ENCODE data around the gene DBNL. TPM values are rescaled to one million over a fixed set of nuclear protein-coding genes. Genes with fewer than 3 reads are reported as not detected.

DBNL gene
- total and polyA plus RNA-seq, 9 donors = 22.0 to 91.1 (median 66.0) TPM

GRCh38 chr7:44109991-44110390 lies 65.5 kb downstream of the DBNL start:
- Histone ChIP-seq H3K27me3 (no peaks in the 10 kb centered on the region), H3K9me3 (no peaks in the 10 kb centered on the region), H3K4me3 (no peak overlapping the region), H3K27ac (no peak overlapping the region), H3K4me1 (ENCODE audit: insufficient read depth) (peaks cover 16% of the 10 kb centered on the region), H3K36me3 (no peaks in the 10 kb centered on the region)
- intact Hi-C loops (cut with DNase I) = loop anchor here in 1 of 4 donors (5.0 kb wide), 1 partner anchor 38 kb away; no protein-coding TSS in a partner anchor
- TF ChIP-seq EP300 (IDR thresholded peaks at IDR 0.05) (no peak), POLR2A (IDR thresholded peaks at IDR 0.05) (no peak), CTCF (IDR thresholded peaks at IDR 0.05) (no peak)
- no peak for DNase-seq
- WGBS, 3 donors = 85 to 88% (median 88%) methylated on average over 18 of the region's 18 CpGs

DNA sequence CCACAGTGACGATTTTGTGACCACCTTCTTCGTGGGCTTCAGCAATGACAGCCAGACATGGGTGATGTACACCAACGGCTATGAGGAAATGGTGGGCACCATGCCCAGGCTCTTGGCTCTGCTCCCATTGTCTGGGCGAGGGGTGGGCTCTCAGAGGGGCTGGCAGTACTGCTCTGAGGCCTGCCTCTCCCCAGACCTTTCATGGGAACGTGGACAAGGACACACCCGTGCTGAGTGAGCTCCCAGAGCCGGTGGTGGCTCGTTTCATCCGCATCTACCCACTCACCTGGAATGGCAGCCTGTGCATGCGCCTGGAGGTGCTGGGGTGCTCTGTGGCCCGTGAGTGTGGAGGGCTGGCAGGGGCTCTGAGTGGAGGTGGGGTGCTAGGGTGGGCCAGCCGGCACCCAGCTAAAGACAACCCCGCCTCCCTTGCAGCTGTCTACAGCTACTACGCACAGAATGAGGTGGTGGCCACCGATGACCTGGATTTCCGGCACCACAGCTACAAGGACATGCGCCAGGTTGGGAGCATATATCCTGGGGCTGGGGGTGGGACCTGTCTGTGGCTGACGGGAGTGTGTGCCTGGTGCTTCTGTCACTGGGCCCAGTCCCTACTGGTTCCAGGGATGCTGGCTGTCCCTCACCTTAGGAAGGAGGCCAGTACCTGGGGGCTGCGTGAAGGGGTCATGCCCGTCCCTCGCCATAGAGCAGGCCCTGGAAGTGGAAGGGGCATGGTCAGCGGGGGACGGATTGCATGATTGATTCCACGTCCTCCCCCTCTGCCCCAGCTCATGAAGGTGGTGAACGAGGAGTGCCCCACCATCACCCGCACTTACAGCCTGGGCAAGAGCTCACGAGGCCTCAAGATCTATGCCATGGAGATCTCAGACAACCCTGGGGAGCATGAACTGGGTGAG lies 66.5 kb downstream of the DBNL start:
- Histone ChIP-seq H3K27me3 (no peaks in the 10 kb centered on the region), H3K36me3 (no peaks in the 10 kb centered on the region), H3K9me3 (no peaks in the 10 kb centered on the region), H3K4me3 (no peak overlapping the region), H3K4me1 (ENCODE audit: insufficient read depth) (peaks cover 12% of the 10 kb centered on the region), H3K27ac (no peak overlapping the region)
- WGBS, 3 donors = 69 to 76% (median 70%) methylated on average over 26 to 27 of the region's 27 CpGs
- intact Hi-C loops (cut with DNase I) = no loop called here
- DNase-seq = peak in 1 of 5 donors; percentile 50
- TF ChIP-seq CTCF (IDR thresholded peaks at IDR 0.05) (no peak), EP300 (IDR thresholded peaks at IDR 0.05) (no peak), POLR2A (IDR thresholded peaks at IDR 0.05) (no peak)

Small RNAs within 50 kb of the gene (microRNA-seq; reads per million reads assigned to microRNA genes)
- gene MIR6837 = 0 to 0.47 (median 0.18) reads per million in 3 donors
- 0.36 to 0.95 (median 0.75) reads per million in 3 donors for gene MIR6838

Other genes starting within 250 kb of the DBNL start
- gene MRPS24, start 175.2 kb upstream of the DBNL start, total RNA-seq = 100 to 1,000 TPM in 1 of 7 donors, 10 to 100 TPM in 6; 73.0 to 111 (median 90.9) TPM
- 100 to 1,000 TPM; 104 to 124 TPM for gene MRPS24, start 175.2 kb upstream of the DBNL start, polyA plus RNA-seq
- gene URGCP, start 138.1 kb upstream of the DBNL start, total RNA-seq = 10 to 100 TPM; 20.9 to 41.0 (median 38.8) TPM
- 10 to 100 TPM; 19.3 to 55.1 TPM for gene URGCP, start 138.1 kb upstream of the DBNL start, polyA plus RNA-seq
- gene UBE2D4, start 118.3 kb upstream of the DBNL start, total RNA-seq = 10 to 100 TPM in 6 of 7 donors, 1 to 10 TPM in 1; 9.1 to 24.8 (median 19.1) TPM
- 10 to 100 TPM in 1 of 2 donors, 1 to 10 TPM in 1; 9.9 to 32.1 TPM for gene UBE2D4, start 118.3 kb upstream of the DBNL start, polyA plus RNA-seq
- under 1 TPM in 3 of 7 donors, not detected in 4; 0.10 to 0.17 (median 0.13) TPM for gene SPDYE1, start 46.8 kb upstream of the DBNL start, total RNA-seq
- gene SPDYE1, start 46.8 kb upstream of the DBNL start, polyA plus RNA-seq = under 1 TPM in 1 of 2 donors, not detected in 1; 0.02 TPM
- gene PGAM2, start 20.9 kb downstream of the DBNL start, total RNA-seq = 1 to 10 TPM in 4 of 7 donors, under 1 TPM in 1, not detected in 2; 0.72 to 3.2 (median 1.9) TPM
- 1 to 10 TPM in 1 of 2 donors, under 1 TPM in 1; 0.40 to 1.7 TPM for gene PGAM2, start 20.9 kb downstream of the DBNL start, polyA plus RNA-seq
- 10 to 100 TPM; 20.9 to 37.3 (median 30.2) TPM for gene POLM, start 37.8 kb downstream of the DBNL start, total RNA-seq
- gene POLM, start 37.8 kb downstream of the DBNL start, polyA plus RNA-seq = 10 to 100 TPM in 1 of 2 donors, 1 to 10 TPM in 1; 5.1 to 24.7 TPM
- 100 to 1,000 TPM; 137 to 563 (median 327) TPM for gene AEBP1, start 59.6 kb downstream of the DBNL start, total RNA-seq
- gene AEBP1, start 59.6 kb downstream of the DBNL start, polyA plus RNA-seq = 100 to 1,000 TPM; 240 to 283 TPM
- gene POLD2, start 78.8 kb downstream of the DBNL start, total RNA-seq = 100 to 1,000 TPM in 2 of 7 donors, 10 to 100 TPM in 5; 42.4 to 118 (median 76.9) TPM
- 10 to 100 TPM; 35.3 to 63.5 TPM for gene POLD2, start 78.8 kb downstream of the DBNL start, polyA plus RNA-seq
- 1 to 10 TPM in 3 of 7 donors, under 1 TPM in 1, not detected in 3; 0.46 to 2.0 (median 1.6) TPM for gene MYL7, start 96.6 kb downstream of the DBNL start, total RNA-seq
- 1 to 10 TPM in 1 of 2 donors, under 1 TPM in 1; 0.35 to 1.5 TPM for gene MYL7, start 96.6 kb downstream of the DBNL start, polyA plus RNA-seq
- 1 to 10 TPM in 5 of 7 donors, under 1 TPM in 2; 0.75 to 2.9 (median 1.3) TPM for gene GCK, start 144.7 kb downstream of the DBNL start, total RNA-seq
- 1 to 10 TPM in 1 of 2 donors, under 1 TPM in 1; 0.48 to 2.7 TPM for gene GCK, start 144.7 kb downstream of the DBNL start, polyA plus RNA-seq
- gene YKT6, start 156.3 kb downstream of the DBNL start, total RNA-seq = 10 to 100 TPM; 22.2 to 68.0 (median 40.5) TPM
- gene YKT6, start 156.3 kb downstream of the DBNL start, polyA plus RNA-seq = 10 to 100 TPM; 28.1 to 67.3 TPM